WI38 (cell line): Measurements from ENCODE around the gene SIKE1.
"Not testable (repeated sequence)": the region's sequence is repeated elsewhere in the genome, so short reads cannot be mapped to it uniquely, and the experiment has no call there.

ENCODE experiments used
- H3K4me3 ChIP-seq: 2 replicates; pipeline ENCODE4 v1.5.1; 2011; ENCODE audit warnings: low read depth, mild to moderate bottlenecking, control low read depth, low read length
- TF ChIP-seq, protein P1 (sequence below): IDR thresholded peaks from 2 replicates; pipeline ENCODE4 v1.5.1; 2012; ENCODE audit warnings: low read depth, mild to moderate bottlenecking, control low read depth, low read length

SIKE1 gene

GRCh38 chr1:114758256-114758832, 22.1 kb downstream of the SIKE1 start:
- H3K4me3 ChIP-seq = peak overlapping the region; percentile 100

GRCh38 chr1:114757455-114758255, 22.8 kb downstream of the SIKE1 start, which contains the start of gene CSDE1:
CSDE1 (minus strand) TSS chr1:114757984; CDS start chr1:114739890, 18,094 bp downstream.
- peak within 1 kb of the TSS; percentile 100 for H3K4me3 ChIP-seq
- TF ChIP-seq, protein P1, sequence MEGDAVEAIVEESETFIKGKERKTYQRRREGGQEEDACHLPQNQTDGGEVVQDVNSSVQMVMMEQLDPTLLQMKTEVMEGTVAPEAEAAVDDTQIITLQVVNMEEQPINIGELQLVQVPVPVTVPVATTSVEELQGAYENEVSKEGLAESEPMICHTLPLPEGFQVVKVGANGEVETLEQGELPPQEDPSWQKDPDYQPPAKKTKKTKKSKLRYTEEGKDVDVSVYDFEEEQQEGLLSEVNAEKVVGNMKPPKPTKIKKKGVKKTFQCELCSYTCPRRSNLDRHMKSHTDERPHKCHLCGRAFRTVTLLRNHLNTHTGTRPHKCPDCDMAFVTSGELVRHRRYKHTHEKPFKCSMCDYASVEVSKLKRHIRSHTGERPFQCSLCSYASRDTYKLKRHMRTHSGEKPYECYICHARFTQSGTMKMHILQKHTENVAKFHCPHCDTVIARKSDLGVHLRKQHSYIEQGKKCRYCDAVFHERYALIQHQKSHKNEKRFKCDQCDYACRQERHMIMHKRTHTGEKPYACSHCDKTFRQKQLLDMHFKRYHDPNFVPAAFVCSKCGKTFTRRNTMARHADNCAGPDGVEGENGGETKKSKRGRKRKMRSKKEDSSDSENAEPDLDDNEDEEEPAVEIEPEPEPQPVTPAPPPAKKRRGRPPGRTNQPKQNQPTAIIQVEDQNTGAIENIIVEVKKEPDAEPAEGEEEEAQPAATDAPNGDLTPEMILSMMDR = peak; percentile 47; the same call in 1 of the 2 replicates

More at GRCh38 chr1:114758256-114758832, 22.1 kb downstream of the SIKE1 start:
- TF ChIP-seq, protein P1 = no peak; the same call in 1 of the 2 replicates

GRCh38 chr1:114756949-114757454, 23.5 kb downstream of the SIKE1 start:
- TF ChIP-seq, protein P1 = no peak
- peak overlapping the region; percentile 100 for H3K4me3 ChIP-seq

DNA sequence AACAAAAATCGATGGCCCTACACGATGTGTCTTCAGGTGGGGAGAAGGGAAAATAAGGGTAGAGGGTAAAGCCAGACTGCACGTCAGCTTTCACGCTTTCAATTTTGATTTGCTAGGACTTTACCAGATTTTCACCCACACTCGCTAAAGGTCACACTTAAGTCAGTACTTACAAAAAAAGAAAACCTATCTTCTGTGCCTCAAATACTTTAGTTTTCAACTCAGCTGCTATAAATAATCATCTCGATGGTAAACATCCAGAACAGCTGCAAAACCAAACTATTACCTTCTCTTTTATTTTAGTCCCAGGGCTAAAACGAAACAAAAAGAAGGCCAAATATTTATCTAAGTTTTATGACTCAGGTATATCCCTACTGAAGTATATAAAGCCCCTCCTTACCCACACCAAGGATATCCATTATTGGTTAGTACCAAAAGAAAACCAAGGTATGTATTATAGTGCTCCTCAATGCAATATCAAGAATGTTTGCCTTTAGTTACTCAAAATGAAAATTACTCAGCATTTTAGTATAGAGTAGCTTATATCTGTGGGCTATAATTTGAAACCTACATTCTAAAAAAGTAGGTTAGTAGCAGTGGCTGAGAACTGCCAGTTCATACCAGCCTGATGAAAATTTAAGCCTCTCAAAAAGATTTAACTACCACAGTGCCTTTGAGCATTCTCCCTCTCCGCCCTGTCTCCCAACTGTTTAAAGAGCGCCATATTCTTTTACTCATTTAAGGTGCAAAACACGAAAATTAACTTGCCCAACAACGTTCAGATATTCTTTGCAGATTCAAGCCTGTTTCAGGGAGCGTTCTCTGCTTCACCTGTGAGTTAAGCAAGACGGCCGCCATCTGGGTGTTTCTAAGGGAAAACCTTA, 24.2 kb downstream of the SIKE1 start:
- TF ChIP-seq, protein P1 = no peak
- H3K4me3 ChIP-seq = peak overlapping the region; percentile 100

DNA sequence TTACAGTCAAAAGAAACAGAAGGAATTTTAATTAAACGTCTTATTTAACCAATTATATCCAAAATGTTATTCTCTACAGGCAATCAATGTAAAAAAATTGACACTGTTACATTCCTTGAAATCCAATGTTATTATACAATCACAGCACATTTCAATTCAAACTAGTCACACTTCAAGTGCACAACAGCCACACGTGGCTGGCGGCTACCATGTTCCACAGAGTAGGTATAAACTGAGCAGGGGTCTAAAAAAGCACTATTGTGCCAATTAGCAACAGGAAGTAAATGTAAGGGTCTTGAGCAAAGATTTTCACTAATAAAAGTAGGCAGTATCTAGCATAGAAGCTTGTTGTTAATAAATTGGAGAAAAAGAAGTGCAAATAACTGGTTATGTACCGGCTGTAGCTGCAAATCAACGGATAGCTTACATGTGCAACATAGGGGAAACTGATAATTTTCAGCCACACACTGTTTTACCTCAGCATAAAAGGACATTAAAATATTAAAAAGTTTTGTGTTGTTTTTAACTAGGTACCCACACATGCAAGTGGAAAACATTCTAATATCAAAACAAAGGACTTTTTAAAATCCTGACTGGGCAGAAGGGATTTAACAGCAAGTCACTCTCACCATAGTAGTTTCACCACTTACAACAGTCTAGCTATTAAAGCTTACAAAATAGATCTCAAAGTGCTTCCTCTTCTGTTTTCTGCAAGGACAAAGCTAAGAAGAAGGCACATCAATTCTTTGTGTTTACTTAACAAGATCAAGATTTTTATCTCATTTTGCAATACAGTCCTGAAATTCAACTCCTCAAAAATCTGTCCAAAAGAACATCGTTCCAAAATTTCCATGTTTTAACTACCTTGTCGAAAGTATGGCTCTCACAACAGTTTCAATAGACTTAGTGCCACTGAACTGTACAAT, 25.2 kb downstream of the SIKE1 start:
- TF ChIP-seq, protein P1 = no peak
- H3K4me3 ChIP-seq = peak overlapping the region; percentile 100

GRCh38 chr1:114753702-114754101, 26.8 kb downstream of the SIKE1 start:
- H3K4me3 ChIP-seq = not testable (repeated sequence)
